Measurements from ENCODE around the gene C6orf89. TPM values are rescaled to one million over a fixed set of nuclear protein-coding genes. Genes with fewer than 3 reads are reported as not detected.

C6orf89 gene
- total and polyA plus RNA-seq, 2 of the 13 experiments (the other 11 are each of a cell fraction or from before 2014, with no cell fraction given), result 22.1 to 32.2 TPM

DNA sequence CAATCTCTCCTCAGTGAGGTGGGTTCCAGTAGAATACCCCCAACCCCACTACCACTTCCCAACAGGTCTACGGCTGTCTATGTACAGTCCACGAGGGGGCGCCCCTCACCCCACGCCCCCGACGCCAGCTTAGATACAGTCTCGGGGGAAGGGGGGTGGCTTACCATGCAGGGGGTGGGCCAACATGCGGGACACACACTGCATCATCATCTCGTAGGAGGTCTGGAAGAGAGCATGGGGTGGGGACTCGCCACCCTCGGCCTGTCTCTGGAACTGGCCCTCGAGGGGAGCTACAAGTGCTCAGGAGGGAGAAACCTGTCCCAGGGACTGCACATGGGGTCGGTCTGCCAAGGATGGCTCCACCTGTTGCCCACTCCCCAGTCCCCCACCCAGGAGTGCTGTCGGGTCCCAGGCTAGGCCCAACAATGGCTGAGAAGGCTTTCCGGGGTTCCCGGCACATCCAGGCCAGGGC is 91.8 kb downstream of the C6orf89 start (continued):
- TF ChIP-seq DNMT1 (CRISPR knock-in tag; IDR thresholded peaks at IDR 0.05), result peak; percentile 17; the same call in 1 of the 2 replicates
- TF ChIP-seq JUND (CRISPR knock-in tag; IDR thresholded peaks at IDR 0.05), result no peak
- TF ChIP-seq, protein P1, sequence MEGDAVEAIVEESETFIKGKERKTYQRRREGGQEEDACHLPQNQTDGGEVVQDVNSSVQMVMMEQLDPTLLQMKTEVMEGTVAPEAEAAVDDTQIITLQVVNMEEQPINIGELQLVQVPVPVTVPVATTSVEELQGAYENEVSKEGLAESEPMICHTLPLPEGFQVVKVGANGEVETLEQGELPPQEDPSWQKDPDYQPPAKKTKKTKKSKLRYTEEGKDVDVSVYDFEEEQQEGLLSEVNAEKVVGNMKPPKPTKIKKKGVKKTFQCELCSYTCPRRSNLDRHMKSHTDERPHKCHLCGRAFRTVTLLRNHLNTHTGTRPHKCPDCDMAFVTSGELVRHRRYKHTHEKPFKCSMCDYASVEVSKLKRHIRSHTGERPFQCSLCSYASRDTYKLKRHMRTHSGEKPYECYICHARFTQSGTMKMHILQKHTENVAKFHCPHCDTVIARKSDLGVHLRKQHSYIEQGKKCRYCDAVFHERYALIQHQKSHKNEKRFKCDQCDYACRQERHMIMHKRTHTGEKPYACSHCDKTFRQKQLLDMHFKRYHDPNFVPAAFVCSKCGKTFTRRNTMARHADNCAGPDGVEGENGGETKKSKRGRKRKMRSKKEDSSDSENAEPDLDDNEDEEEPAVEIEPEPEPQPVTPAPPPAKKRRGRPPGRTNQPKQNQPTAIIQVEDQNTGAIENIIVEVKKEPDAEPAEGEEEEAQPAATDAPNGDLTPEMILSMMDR (CRISPR knock-in tag; IDR thresholded peaks at IDR 0.05), result peak; percentile 64

Other genes starting within 250 kb of the C6orf89 start
- gene CDKN1A, start 207.2 kb upstream of the C6orf89 start, total RNA-seq (2016; rRNA removed; fragmentation: Illumina TruSeq; extraction: Trizol), result 56.0 and 60.7 TPM in 2 replicates
- 92.1 and 131 TPM in 2 replicates for gene CDKN1A, start 207.2 kb upstream of the C6orf89 start, polyA plus RNA-seq (2011; rRNA removed)
- gene RAB44, start 188.1 kb upstream of the C6orf89 start, total RNA-seq (2016; rRNA removed; fragmentation: Illumina TruSeq; extraction: Trizol), result not detected in 2 replicates
- not detected in 2 replicates for gene RAB44, start 188.1 kb upstream of the C6orf89 start, polyA plus RNA-seq (2011; rRNA removed)
- not detected in 2 replicates for gene CPNE5, start 46.5 kb upstream of the C6orf89 start, total RNA-seq (2016; rRNA removed; fragmentation: Illumina TruSeq; extraction: Trizol)
- gene CPNE5, start 46.5 kb upstream of the C6orf89 start, polyA plus RNA-seq (2011; rRNA removed), result 0.10 and 0.16 TPM in 2 replicates
- 144 and 202 TPM in 2 replicates for gene PPIL1, start 11.1 kb upstream of the C6orf89 start, total RNA-seq (2016; rRNA removed; fragmentation: Illumina TruSeq; extraction: Trizol)
- 59.0 and 74.2 TPM in 2 replicates for gene PPIL1, start 11.1 kb upstream of the C6orf89 start, polyA plus RNA-seq (2011; rRNA removed)
- gene PI16, start 68.8 kb downstream of the C6orf89 start, total RNA-seq (2016; rRNA removed; fragmentation: Illumina TruSeq; extraction: Trizol), result not detected in 2 replicates
- not detected in 2 replicates for gene PI16, start 68.8 kb downstream of the C6orf89 start, polyA plus RNA-seq (2011; rRNA removed)
- gene MTCH1, start 100.2 kb downstream of the C6orf89 start, total RNA-seq (2016; rRNA removed; fragmentation: Illumina TruSeq; extraction: Trizol), result 115 and 144 TPM in 2 replicates
- 86.2 and 96.1 TPM in 2 replicates for gene MTCH1, start 100.2 kb downstream of the C6orf89 start, polyA plus RNA-seq (2011; rRNA removed)
- gene FGD2, start 119.7 kb downstream of the C6orf89 start, total RNA-seq (2016; rRNA removed; fragmentation: Illumina TruSeq; extraction: Trizol), result not detected in 2 replicates
- gene FGD2, start 119.7 kb downstream of the C6orf89 start, polyA plus RNA-seq (2011; rRNA removed), result 0.03 TPM in 1 of 2 replicates, not detected in the other

All from HepG2 (cell line).